PFSK-1 (cell line): ENCODE data around the gene KCNJ16.

Experiments
- FOXP2 ChIP-seq: optimal IDR thresholded peaks from 2 replicates; pipeline ENCODE3; 2011; ENCODE audit warnings: borderline replicate concordance, control low read depth, inconsistent platforms; ENCODE audit not compliant: insufficient read depth; ENCODE audit errors: extremely low read length, extremely low read depth
- POLR2AphosphoS5 ChIP-seq: IDR thresholded peaks from 2 replicates; pipeline ENCODE4 v1.6.1; 2012; ENCODE audit warnings: low read depth, mild to moderate bottlenecking, control low read depth, low read length, moderate library complexity
- SIN3A ChIP-seq: IDR thresholded peaks from 2 replicates; pipeline ENCODE4 v1.6.1; 2012; ENCODE audit warnings: mild to moderate bottlenecking, low read length, moderate library complexity, borderline replicate concordance; ENCODE audit not compliant: insufficient read depth
- TAF1 ChIP-seq: IDR thresholded peaks from 2 replicates; pipeline ENCODE4 v1.6.1; 2012; ENCODE audit warnings: low read length, control low read depth, borderline replicate concordance; ENCODE audit not compliant: insufficient read depth
- TF ChIP-seq, protein P1 (sequence below), 2 experiments: IDR thresholded peaks; 2 replicates each; pipeline versions ENCODE4 v1.6.1 to v1.8.0; 2011 to 2012; ENCODE audit warnings: low read depth in 2 of 2, low read length in 2 of 2, control low read depth in 1 of 2, inconsistent platforms in 1 of 2, mild to moderate bottlenecking in 1 of 2, moderate library complexity in 1 of 2; ENCODE audit not compliant: insufficient read depth in 1 of 2

Gene KCNJ16

GRCh38 chr17:70116919-70117318 is 41.9 kb downstream of the KCNJ16 start:
- no peak for TF ChIP-seq FOXP2
- TF ChIP-seq, protein P1, sequence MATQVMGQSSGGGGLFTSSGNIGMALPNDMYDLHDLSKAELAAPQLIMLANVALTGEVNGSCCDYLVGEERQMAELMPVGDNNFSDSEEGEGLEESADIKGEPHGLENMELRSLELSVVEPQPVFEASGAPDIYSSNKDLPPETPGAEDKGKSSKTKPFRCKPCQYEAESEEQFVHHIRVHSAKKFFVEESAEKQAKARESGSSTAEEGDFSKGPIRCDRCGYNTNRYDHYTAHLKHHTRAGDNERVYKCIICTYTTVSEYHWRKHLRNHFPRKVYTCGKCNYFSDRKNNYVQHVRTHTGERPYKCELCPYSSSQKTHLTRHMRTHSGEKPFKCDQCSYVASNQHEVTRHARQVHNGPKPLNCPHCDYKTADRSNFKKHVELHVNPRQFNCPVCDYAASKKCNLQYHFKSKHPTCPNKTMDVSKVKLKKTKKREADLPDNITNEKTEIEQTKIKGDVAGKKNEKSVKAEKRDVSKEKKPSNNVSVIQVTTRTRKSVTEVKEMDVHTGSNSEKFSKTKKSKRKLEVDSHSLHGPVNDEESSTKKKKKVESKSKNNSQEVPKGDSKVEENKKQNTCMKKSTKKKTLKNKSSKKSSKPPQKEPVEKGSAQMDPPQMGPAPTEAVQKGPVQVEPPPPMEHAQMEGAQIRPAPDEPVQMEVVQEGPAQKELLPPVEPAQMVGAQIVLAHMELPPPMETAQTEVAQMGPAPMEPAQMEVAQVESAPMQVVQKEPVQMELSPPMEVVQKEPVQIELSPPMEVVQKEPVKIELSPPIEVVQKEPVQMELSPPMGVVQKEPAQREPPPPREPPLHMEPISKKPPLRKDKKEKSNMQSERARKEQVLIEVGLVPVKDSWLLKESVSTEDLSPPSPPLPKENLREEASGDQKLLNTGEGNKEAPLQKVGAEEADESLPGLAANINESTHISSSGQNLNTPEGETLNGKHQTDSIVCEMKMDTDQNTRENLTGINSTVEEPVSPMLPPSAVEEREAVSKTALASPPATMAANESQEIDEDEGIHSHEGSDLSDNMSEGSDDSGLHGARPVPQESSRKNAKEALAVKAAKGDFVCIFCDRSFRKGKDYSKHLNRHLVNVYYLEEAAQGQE (IDR thresholded peaks at IDR 0.05; ENCODE audit: insufficient read depth in 1 of 2, low read depth in 2 of 2, low read length in 2 of 2), result no peak
- TF ChIP-seq SIN3A, result no peak
- TF ChIP-seq TAF1, result no peak
- TF ChIP-seq POLR2AphosphoS5, result no peak

GRCh38 chr17:70119545-70119944 is 44.5 kb downstream of the KCNJ16 start:
- TF ChIP-seq, protein P1 (IDR thresholded peaks at IDR 0.05; ENCODE audit: insufficient read depth in 1 of 2, low read depth in 2 of 2, low read length in 2 of 2), result no peak
- TF ChIP-seq TAF1, result no peak

- TF ChIP-seq, protein P1 (IDR thresholded peaks at IDR 0.05; ENCODE audit: insufficient read depth in 1 of 2, low read depth in 2 of 2, low read length in 2 of 2), result no peak
- TF ChIP-seq SIN3A, result no peak
- TF ChIP-seq FOXP2, result no peak
- TF ChIP-seq POLR2AphosphoS5, result no peak
- TF ChIP-seq TAF1, result no peak
These were observed 45.0 kb downstream of the KCNJ16 start for GRCh38 chr17:70119983-70120382.

DNA sequence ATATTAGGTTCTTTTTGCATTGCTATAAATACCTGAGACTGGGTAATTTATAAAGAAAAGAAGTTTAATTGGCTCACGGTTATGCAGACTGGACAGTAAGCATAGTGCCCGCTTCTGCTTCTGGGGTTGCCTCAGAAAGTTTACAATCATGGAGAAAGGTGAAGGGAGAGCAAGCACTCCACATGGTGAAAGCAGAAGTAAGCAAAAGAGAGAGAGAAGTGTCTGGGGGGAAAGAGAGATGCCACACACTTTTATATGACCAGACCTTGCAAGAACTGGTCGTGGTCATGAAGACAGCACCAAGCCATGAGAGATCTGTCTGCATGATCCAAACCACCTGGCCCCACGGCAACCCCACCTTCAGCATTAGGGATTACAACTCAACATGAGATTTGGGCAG is 45.4 kb downstream of the KCNJ16 start:
- no peak for TF ChIP-seq SIN3A
- no peak for TF ChIP-seq TAF1
- TF ChIP-seq FOXP2, result no peak
- TF ChIP-seq, protein P1 (IDR thresholded peaks at IDR 0.05; ENCODE audit: insufficient read depth in 1 of 2, low read depth in 2 of 2, low read length in 2 of 2), result no peak
- no peak for TF ChIP-seq POLR2AphosphoS5

DNA sequence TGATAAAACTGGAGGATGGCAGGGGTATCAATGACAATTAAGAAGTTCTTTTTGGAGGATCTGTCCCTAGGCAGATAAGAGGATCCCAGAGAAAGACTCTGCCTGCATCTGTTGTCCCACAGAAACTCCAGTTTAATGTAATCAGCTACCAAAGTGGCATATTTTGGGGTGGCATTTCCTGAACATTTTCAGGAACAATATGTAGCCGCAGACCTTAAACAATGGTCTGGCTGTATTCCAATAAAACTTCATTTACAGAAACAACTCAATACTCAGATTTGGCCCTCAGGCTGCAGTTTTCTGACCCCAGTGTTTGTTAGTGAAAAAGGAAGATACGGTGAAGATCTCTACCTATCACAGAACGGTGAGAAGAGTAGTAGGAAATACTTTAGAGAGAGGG is 46.1 kb downstream of the KCNJ16 start:
- TF ChIP-seq SIN3A, result no peak
- TF ChIP-seq, protein P1 (IDR thresholded peaks at IDR 0.05; ENCODE audit: insufficient read depth in 1 of 2, low read depth in 2 of 2, low read length in 2 of 2), result no peak
- TF ChIP-seq POLR2AphosphoS5, result no peak
- TF ChIP-seq TAF1, result no peak
- TF ChIP-seq FOXP2, result no peak
